ENCODE data around the gene CPAMD8.
"Not testable (repeated sequence)": the region's sequence is repeated elsewhere in the genome, so short reads cannot be mapped to it uniquely, and the experiment has no call there.

The CPAMD8 gene

GRCh38 chr19:17004386-17004785 lies 22.2 kb downstream of the CPAMD8 start:
- TF ChIP-seq, protein P1, sequence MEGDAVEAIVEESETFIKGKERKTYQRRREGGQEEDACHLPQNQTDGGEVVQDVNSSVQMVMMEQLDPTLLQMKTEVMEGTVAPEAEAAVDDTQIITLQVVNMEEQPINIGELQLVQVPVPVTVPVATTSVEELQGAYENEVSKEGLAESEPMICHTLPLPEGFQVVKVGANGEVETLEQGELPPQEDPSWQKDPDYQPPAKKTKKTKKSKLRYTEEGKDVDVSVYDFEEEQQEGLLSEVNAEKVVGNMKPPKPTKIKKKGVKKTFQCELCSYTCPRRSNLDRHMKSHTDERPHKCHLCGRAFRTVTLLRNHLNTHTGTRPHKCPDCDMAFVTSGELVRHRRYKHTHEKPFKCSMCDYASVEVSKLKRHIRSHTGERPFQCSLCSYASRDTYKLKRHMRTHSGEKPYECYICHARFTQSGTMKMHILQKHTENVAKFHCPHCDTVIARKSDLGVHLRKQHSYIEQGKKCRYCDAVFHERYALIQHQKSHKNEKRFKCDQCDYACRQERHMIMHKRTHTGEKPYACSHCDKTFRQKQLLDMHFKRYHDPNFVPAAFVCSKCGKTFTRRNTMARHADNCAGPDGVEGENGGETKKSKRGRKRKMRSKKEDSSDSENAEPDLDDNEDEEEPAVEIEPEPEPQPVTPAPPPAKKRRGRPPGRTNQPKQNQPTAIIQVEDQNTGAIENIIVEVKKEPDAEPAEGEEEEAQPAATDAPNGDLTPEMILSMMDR (IDR thresholded peaks at IDR 0.05), result no peak
- DNase-seq (ENCODE audit: low spot score), result no peak
- Histone ChIP-seq H3K27ac (no peak overlapping the region), H3K4me3 (no peak overlapping the region)

GRCh38 chr19:17002455-17002854 lies 24.2 kb downstream of the CPAMD8 start:
- no peak overlapping the region for H3K4me3 ChIP-seq
- no peak for DNase-seq (ENCODE audit: low spot score)
- TF ChIP-seq, protein P1 (IDR thresholded peaks at IDR 0.05), result no peak
- no peak overlapping the region for H3K27ac ChIP-seq

GRCh38 chr19:17001603-17002183 lies 24.9 kb downstream of the CPAMD8 start:
- Histone ChIP-seq H3K27ac (no peak overlapping the region), H3K4me3 (no peak overlapping the region)
- DNase-seq (ENCODE audit: low spot score), result no peak
- TF ChIP-seq, protein P1 (IDR thresholded peaks at IDR 0.05), result no peak

GRCh38 chr19:16998635-16999194 lies 27.9 kb downstream of the CPAMD8 start:
- no peak for DNase-seq (ENCODE audit: low spot score)
- Histone ChIP-seq H3K27ac (no peak overlapping the region), H3K4me3 (no peak overlapping the region)
- TF ChIP-seq, protein P1 (IDR thresholded peaks at IDR 0.05), result no peak

DNA sequence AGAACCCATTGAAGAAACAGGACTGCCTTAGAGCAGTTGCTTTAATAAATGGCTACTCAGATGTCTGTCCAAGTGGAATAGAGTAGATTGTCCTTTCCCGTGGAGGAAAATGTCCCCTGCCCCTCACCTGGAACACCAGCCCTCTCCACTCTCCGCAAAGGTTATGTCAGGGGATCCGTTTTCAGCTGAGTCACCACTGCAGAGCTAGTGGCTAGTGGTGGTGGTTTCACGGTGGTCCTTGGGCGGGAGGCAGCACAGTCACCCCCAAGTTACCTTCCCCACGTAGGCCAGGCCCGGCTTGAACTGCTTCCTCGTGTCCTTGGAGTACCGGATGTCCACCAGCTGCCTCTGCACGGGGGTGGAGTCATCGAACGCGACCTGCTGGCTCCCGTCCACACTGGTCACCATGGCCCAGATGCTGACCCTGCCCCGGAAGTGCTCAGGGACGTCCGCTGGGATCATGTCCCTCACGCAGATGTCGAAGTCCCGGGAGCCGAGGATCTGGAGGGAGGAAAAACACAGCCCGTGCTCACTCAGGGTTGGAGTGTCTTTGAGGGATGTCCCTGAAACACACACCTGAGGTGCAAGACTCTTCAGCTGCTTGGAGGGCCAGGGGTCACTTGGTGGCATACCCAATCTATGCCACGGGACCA lies 29.6 kb downstream of the CPAMD8 start:
- not testable (repeated sequence) for DNase-seq (ENCODE audit: low spot score); H3K27ac ChIP-seq; H3K4me3 ChIP-seq

- H3K4me3 ChIP-seq, result no peak overlapping the region
- H3K27ac ChIP-seq, result no peak overlapping the region
- DNase-seq (ENCODE audit: low spot score), result no peak
- TF ChIP-seq, protein P1 (IDR thresholded peaks at IDR 0.05), result no peak
These were observed 37.9 kb downstream of the CPAMD8 start for GRCh38 chr19:16988661-16989060.

GRCh38 chr19:16985403-16985802 lies 41.2 kb downstream of the CPAMD8 start:
- DNase-seq (ENCODE audit: low spot score), result no peak
- Histone ChIP-seq H3K27ac (no peak overlapping the region), H3K4me3 (no peak overlapping the region)
- TF ChIP-seq, protein P1 (IDR thresholded peaks at IDR 0.05), result no peak

DNA sequence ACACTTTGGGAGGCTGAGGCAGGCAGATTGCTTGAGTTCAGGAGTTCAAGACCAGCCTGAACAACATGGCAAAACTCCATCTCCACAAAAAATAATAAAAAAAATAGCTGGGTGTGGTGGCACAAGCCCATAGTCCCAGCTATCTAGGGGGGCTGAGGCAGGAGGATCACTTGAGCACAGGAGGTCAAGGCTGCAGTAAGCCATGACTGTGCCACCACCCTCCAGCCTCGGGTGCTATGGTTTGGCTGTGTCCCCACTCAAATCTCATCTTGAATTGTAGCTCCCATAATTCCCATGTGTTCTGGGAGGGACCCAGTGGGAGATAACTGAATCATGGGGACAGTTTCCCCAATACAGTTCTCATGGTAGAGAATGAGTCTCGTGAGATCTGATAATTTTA lies 44.0 kb downstream of the CPAMD8 start:
- DNase-seq (ENCODE audit: low spot score); H3K4me3 ChIP-seq; H3K27ac ChIP-seq: not testable (repeated sequence)
